GM23338 (cell line): ENCODE results near the gene CAPN8. TPM values are rescaled to one million over a fixed set of nuclear protein-coding genes. Genes with fewer than 3 reads are reported as not detected.

Experiments used
- ATAC-seq: fragments of 200-7000 bp; cut with Tn5 transposase; 3 replicates; pipeline ENCODE4 v1.9.1; 2020
- DNase-seq: peaks from one replicate; pipeline ENCODE4 v3.0.0-alpha.2; 2015; ENCODE audit warnings: low spot score
- H2AFZ ChIP-seq: fragments of 200-600 bp; sonication (generic); 2 replicates; pipeline ENCODE4 v1.8.0; 2016; ENCODE audit warnings: antibody characterized with exemption, mild to moderate bottlenecking, moderate library complexity
- H3F3A ChIP-seq: fragments of 200-600 bp; sonication (generic); replicated peaks from 2 replicates; pipeline ENCODE4 v1.8.0; 2017; ENCODE audit warnings: antibody characterized with exemption, mixed run types, low read depth
- H3K27ac ChIP-seq: fragments of 200-600 bp; sonication (generic); 2 replicates; pipeline ENCODE4 v1.6.1; 2016; ENCODE audit warnings: low read depth
- H3K27me3 ChIP-seq: fragments of 200-600 bp; sonication (generic); 2 replicates; pipeline ENCODE4 v1.8.0; 2016; ENCODE audit warnings: mild to moderate bottlenecking, mixed run types, moderate library complexity; ENCODE audit not compliant: insufficient read depth
- H3K36me3 ChIP-seq: fragments of 200-600 bp; sonication (generic); 2 replicates; pipeline ENCODE4 v1.8.0; 2016; ENCODE audit warnings: mild to moderate bottlenecking; ENCODE audit not compliant: insufficient read depth
- H3K4me1 ChIP-seq: fragments of 200-600 bp; sonication (generic); 2 replicates; pipeline ENCODE4 v1.8.0; 2016; ENCODE audit warnings: mild to moderate bottlenecking, moderate library complexity; ENCODE audit not compliant: insufficient read depth
- H3K4me2 ChIP-seq: fragments of 200-600 bp; sonication (generic); 2 replicates; pipeline ENCODE4 v1.7.1; 2017; ENCODE audit warnings: mixed run types
- H3K4me3 ChIP-seq: fragments of 200-600 bp; sonication (generic); 2 replicates; pipeline ENCODE4 v1.6.1; 2016; ENCODE audit warnings: mixed run types
- H3K79me2 ChIP-seq: fragments of 200-600 bp; sonication (generic); replicated peaks from 2 replicates; pipeline ENCODE4 v1.8.0; 2017; ENCODE audit warnings: mild to moderate bottlenecking; ENCODE audit not compliant: insufficient read depth
- H3K9me2 ChIP-seq: fragments of 200-600 bp; sonication (generic); 2 replicates; pipeline ENCODE4 v1.8.0; 2017; ENCODE audit not compliant: insufficient read depth
- H4K20me1 ChIP-seq: fragments of 200-600 bp; sonication (generic); replicated peaks from 2 replicates; pipeline ENCODE4 v1.8.0; 2017; ENCODE audit warnings: mild to moderate bottlenecking; ENCODE audit not compliant: insufficient read depth
- H3K27ac Mint-ChIP-seq: 2 replicates; pipeline ENCODE4 v1.8.0; 2020; ENCODE audit warnings: inconsistent platforms, mild to moderate bottlenecking, moderate library complexity, mixed read lengths
- H3K27me3 Mint-ChIP-seq: 3 replicates; pipeline ENCODE4 v1.8.0; 2022; ENCODE audit warnings: low read depth, mild to moderate bottlenecking, moderate library complexity, mixed read lengths, inconsistent platforms; ENCODE audit not compliant: insufficient read depth, poor library complexity
- H3K36me3 Mint-ChIP-seq: 3 replicates; pipeline ENCODE4 v1.8.0; 2021; ENCODE audit warnings: low read depth, mild to moderate bottlenecking, inconsistent platforms, moderate library complexity, mixed read lengths
- H3K4me1 Mint-ChIP-seq: 3 replicates; pipeline ENCODE4 v1.8.0; 2020; ENCODE audit warnings: mild to moderate bottlenecking, inconsistent platforms, mixed read lengths
- H3K4me3 Mint-ChIP-seq: 3 replicates; pipeline ENCODE4 v1.8.0; 2021; ENCODE audit warnings: moderate library complexity, mild to moderate bottlenecking, inconsistent platforms, mixed read lengths
- H3K9me3 Mint-ChIP-seq: 3 replicates; pipeline ENCODE4 v1.8.0; 2020; ENCODE audit warnings: moderate library complexity, mild to moderate bottlenecking, inconsistent platforms, mixed read lengths
- CREB1 ChIP-seq: fragments of 250-450 bp; sonication (Bioruptor Pico); IDR thresholded peaks from 2 replicates; pipeline ENCODE4 v1.5.0; 2020; ENCODE audit warnings: low read depth, mild to moderate bottlenecking, moderate library complexity
- CTCF ChIP-seq, 2 experiments: fragments of 200-600 bp in 1 of 2; sonication (generic) in 1 of 2; conservative IDR thresholded peaks; 2 replicates each; pipeline versions ENCODE4 v1.5.1 to v1.6.1; 2016 to 2017; ENCODE audit warnings: antibody characterized with exemption in 2 of 2, low read depth in 2 of 2, mild to moderate bottlenecking in 2 of 2, moderate library complexity in 1 of 2
- EZH2 ChIP-seq: fragments of 200-600 bp; sonication (generic); IDR thresholded peaks from one replicate; pipeline ENCODE4 v1.8.0; 2017; ENCODE audit warnings: antibody characterized with exemption, mild to moderate bottlenecking, low read depth; ENCODE audit not compliant: unreplicated experiment
- EZH2phosphoT487 ChIP-seq: fragments of 200-600 bp; sonication (generic); IDR thresholded peaks from one replicate; pipeline ENCODE4 v1.8.1; 2018; ENCODE audit warnings: antibody characterized with exemption; ENCODE audit not compliant: unreplicated experiment
- JUNB ChIP-seq: IDR thresholded peaks from one replicate; pipeline ENCODE4 v1.6.1; 2016; ENCODE audit warnings: antibody characterized with exemption; ENCODE audit not compliant: unreplicated experiment
- NANOG ChIP-seq: IDR thresholded peaks from 2 replicates; pipeline ENCODE4 v1.6.1; 2016; ENCODE audit warnings: antibody characterized with exemption, borderline replicate concordance
- POLR2AphosphoS5 ChIP-seq: IDR thresholded peaks from 2 replicates; pipeline ENCODE4 v1.6.1; 2016; ENCODE audit warnings: antibody characterized with exemption, low read depth
- REST ChIP-seq: IDR thresholded peaks from one replicate; pipeline ENCODE4 v1.6.1; 2018; ENCODE audit warnings: antibody characterized with exemption; ENCODE audit not compliant: unreplicated experiment
- STAT1 ChIP-seq: IDR thresholded peaks from one replicate; pipeline ENCODE4 v1.6.1; 2016; ENCODE audit warnings: antibody characterized with exemption; ENCODE audit not compliant: unreplicated experiment
- ZNF114 ChIP-seq: fragments of 250-450 bp; sonication (Bioruptor Pico); IDR thresholded peaks from 2 replicates; pipeline ENCODE4 v1.5.0; 2020; ENCODE audit warnings: mild to moderate bottlenecking, moderate library complexity
- ZNF331 ChIP-seq: fragments of 250-450 bp; sonication (Bioruptor Pico); IDR thresholded peaks from 2 replicates; pipeline ENCODE4 v1.5.0; 2020; ENCODE audit warnings: low read depth, mild to moderate bottlenecking, moderate library complexity
- ZNF462 ChIP-seq: fragments of 250-450 bp; sonication (Bioruptor Pico); IDR thresholded peaks from 2 replicates; pipeline ENCODE4 v1.5.0; 2020; ENCODE audit warnings: mild to moderate bottlenecking, moderate library complexity
- polyA plus RNA-seq: library from polyadenylated mRNA; unstranded; fragments of >200 nt; fragmentation: Nextera tagmentation; extraction: Ambion mirVana; gene quantifications from 2 replicates; pipeline ENCODE4 v1.2.1, GENCODE V29; 2016
- total RNA-seq: library from RNA; depleted of rRNA; stranded (reverse); fragments of >200 nt; shearing (Covaris generic); gene quantifications from 2 replicates; pipeline ENCODE4 v1.2.3, GENCODE V29; 2014
- TF ChIP-seq, protein P1 (sequence below): IDR thresholded peaks from 2 replicates; pipeline ENCODE4 v1.6.1; 2016; ENCODE audit warnings: antibody characterized with exemption

CAPN8 gene
- total and polyA plus RNA-seq, 2 experiments from 2014 or later = not detected

DNA sequence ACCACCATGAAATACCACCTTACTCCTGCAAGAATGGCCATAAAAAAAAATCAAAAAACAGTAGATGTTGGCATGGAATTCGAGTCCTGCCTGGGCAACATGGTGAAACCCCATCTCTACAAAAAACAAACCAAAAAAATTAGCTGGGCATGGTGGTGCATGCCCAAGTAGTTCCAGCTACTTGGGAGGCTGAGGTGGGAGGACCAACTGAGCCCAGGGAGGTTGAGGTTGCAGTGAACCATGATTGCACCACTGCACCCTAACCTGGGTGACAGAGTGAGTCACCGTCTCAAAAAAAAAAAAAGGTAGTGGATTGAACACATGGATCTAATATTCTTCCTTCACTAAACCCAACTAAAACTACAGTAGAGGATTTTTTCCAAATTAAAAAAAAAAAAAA lies 146.4 kb downstream of the CAPN8 start:
- DNase-seq = no peak
- Histone ChIP-seq H3K79me2 (no peaks in the 10 kb centered on the region), H3K4me2 (no peak overlapping the region), H3K4me3 (no peak overlapping the region), H3K27me3 (no peaks in the 10 kb centered on the region), H4K20me1 (no peaks in the 10 kb centered on the region), H3K4me1 (no peaks in the 10 kb centered on the region), H2AFZ (no peak overlapping the region), H3K9me2 (peaks cover 6% of the 10 kb centered on the region; the same call in 1 of the 2 replicates), H3F3A (no peaks in the 10 kb centered on the region), H3K27ac (no peak overlapping the region), H3K36me3 (no peaks in the 10 kb centered on the region)
- no peak for ATAC-seq
- Mint-ChIP-seq H3K9me3 (peaks cover 9% of the 10 kb centered on the region), H3K27me3 (peaks cover 5% of the 10 kb centered on the region), H3K4me1 (peaks cover 15% of the 10 kb centered on the region), H3K36me3 (peaks cover 10% of the 10 kb centered on the region; the same call in 2 of the 3 replicates), H3K4me3 (no peak overlapping the region), H3K27ac (no peak overlapping the region)
- no peak for TF ChIP-seq EZH2
- TF ChIP-seq, protein P1, sequence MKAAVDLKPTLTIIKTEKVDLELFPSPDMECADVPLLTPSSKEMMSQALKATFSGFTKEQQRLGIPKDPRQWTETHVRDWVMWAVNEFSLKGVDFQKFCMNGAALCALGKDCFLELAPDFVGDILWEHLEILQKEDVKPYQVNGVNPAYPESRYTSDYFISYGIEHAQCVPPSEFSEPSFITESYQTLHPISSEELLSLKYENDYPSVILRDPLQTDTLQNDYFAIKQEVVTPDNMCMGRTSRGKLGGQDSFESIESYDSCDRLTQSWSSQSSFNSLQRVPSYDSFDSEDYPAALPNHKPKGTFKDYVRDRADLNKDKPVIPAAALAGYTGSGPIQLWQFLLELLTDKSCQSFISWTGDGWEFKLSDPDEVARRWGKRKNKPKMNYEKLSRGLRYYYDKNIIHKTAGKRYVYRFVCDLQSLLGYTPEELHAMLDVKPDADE = no peak
- TF ChIP-seq CREB1 (CRISPR knock-in tag) = no peak
- TF ChIP-seq ZNF114 (CRISPR knock-in tag) = no peak
- no peak for TF ChIP-seq JUNB
- TF ChIP-seq NANOG = no peak
- TF ChIP-seq EZH2phosphoT487 = no peak
- no peak for TF ChIP-seq CTCF (conservative IDR thresholded peaks at IDR 0.05; ENCODE audit: low read depth in 2 of 2)
- TF ChIP-seq ZNF331 (CRISPR knock-in tag) = no peak
- no peak for TF ChIP-seq ZNF462 (CRISPR knock-in tag)
- TF ChIP-seq STAT1 = no peak
- TF ChIP-seq REST = no peak
- no peak for TF ChIP-seq POLR2AphosphoS5
